Mesothelial cell of epicardium (in vitro differentiated cells): ENCODE results near the gene PDCD1. TPM values are rescaled to one million over a fixed set of nuclear protein-coding genes. Genes with fewer than 3 reads are reported as not detected.

Experiments
- DNase-seq, 2 experiments: peaks; one replicate each; pipeline ENCODE4 v3.0.0; 2021; ENCODE audit warnings: low spot score in 2 of 2; ENCODE audit not compliant: unreplicated experiment in 2 of 2
- H3K27ac Mint-ChIP-seq: 2 replicates; pipeline ENCODE4 v1.8.0; 2021; ENCODE audit warnings: mixed read lengths
- H3K27me3 Mint-ChIP-seq: 2 replicates; pipeline ENCODE4 v1.8.0; 2021; ENCODE audit warnings: low read depth, mixed read lengths
- H3K36me3 Mint-ChIP-seq: 2 replicates; pipeline ENCODE4 v1.8.0; 2021; ENCODE audit warnings: mixed read lengths
- H3K4me1 Mint-ChIP-seq: 2 replicates; pipeline ENCODE4 v1.8.0; 2021; ENCODE audit warnings: mixed read lengths
- H3K4me3 Mint-ChIP-seq: 2 replicates; pipeline ENCODE4 v1.8.0; 2021; ENCODE audit warnings: mild to moderate bottlenecking, moderate library complexity, mixed read lengths
- H3K9me3 Mint-ChIP-seq: 2 replicates; pipeline ENCODE4 v1.8.0; 2021; ENCODE audit warnings: mixed read lengths
- total RNA-seq: library from RNA; stranded (reverse); gene quantifications from 3 replicates; pipeline ENCODE4 v1.2.1, GENCODE V29; 2021
- TF ChIP-seq, protein P1 (sequence below): fragments of 200-600 bp; sonication (generic); IDR thresholded peaks from one replicate; pipeline ENCODE4 v1.5.0; 2021; ENCODE audit warnings: antibody characterized with exemption; ENCODE audit not compliant: unreplicated experiment

PDCD1 gene
- total RNA-seq, 1 donor from 2014 or later = not detected

DNA sequence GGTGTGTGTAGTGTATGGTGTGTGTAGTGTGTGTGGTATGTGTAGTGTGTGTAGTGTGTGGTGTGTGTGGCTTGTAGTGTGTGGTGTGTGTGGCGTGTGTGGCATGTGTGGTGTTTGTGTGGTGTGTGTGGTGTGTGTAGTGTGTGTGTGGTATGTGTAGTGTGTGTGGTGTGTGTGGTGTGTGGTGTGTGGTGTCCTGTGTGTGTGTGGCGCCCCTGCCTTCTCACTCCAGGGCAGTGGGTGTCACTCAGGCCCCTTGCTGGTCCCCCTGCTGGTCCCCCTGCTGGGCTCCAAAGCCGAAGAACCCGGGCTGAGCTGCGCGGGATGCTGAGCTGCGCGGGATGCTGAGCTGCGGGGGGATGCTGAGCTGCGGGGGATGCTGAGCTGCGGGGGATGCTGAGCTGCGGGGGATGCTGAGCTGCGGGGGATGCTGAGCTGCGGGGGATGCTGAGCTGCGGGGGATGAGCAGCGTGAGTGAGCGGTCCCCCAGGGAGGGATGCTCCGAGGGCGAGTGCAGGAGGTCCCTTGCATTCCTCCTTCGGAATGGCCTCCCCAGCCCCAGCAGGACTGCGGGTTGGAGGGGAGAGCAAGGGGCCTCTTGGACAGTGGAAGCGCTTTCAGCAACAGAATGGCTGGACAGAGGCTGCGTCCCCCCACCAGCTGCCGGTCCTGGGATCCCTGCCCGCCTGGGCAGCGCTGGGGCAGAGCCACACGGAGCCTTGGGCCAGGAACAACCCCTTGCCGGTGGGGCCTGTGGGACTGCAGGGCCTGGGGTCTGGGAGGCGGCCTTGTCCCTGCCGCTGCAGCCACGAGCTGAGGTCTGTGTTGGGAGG is 7.5 kb upstream of the PDCD1 start:
- TF ChIP-seq, protein P1, sequence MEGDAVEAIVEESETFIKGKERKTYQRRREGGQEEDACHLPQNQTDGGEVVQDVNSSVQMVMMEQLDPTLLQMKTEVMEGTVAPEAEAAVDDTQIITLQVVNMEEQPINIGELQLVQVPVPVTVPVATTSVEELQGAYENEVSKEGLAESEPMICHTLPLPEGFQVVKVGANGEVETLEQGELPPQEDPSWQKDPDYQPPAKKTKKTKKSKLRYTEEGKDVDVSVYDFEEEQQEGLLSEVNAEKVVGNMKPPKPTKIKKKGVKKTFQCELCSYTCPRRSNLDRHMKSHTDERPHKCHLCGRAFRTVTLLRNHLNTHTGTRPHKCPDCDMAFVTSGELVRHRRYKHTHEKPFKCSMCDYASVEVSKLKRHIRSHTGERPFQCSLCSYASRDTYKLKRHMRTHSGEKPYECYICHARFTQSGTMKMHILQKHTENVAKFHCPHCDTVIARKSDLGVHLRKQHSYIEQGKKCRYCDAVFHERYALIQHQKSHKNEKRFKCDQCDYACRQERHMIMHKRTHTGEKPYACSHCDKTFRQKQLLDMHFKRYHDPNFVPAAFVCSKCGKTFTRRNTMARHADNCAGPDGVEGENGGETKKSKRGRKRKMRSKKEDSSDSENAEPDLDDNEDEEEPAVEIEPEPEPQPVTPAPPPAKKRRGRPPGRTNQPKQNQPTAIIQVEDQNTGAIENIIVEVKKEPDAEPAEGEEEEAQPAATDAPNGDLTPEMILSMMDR = no peak
- no peak for DNase-seq
- no peak overlapping the region for H3K4me3 Mint-ChIP-seq
- H3K27me3 Mint-ChIP-seq = peaks cover 39% of the 10 kb centered on the region
- H3K27ac Mint-ChIP-seq = no peak overlapping the region
- no peaks in the 10 kb centered on the region for H3K36me3 Mint-ChIP-seq
- peaks cover 5% of the 10 kb centered on the region for H3K9me3 Mint-ChIP-seq
- peaks cover 2% of the 10 kb centered on the region for H3K4me1 Mint-ChIP-seq

DNA sequence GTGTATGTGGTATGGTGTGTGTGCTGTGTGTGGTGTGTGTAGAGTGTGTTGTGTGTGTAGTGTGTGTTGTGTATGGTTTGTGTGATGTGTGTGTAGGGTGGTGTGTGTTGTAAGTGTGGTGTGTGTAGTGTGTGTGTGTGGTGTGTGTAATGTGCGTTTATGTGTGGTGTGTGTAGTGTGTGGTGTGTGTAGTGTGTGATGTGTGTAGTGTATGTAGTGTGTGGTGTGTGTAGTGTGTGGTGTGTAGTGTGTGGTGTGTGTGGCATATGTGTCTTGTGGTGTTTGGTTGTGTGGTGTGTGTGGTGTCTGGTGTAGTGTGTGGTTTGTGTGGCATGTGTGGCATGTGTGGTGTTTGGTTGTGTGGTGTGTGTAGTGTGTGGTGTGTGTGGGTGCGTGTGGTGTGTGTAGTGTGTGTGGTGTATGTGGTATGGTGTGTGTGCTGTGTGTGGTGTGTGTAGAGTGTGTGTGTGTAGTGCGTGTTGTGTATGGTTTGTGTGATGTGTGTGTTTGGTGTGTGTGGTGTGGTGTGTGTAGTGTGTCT is 6.8 kb upstream of the PDCD1 start:
- no peak overlapping the region for H3K4me3 Mint-ChIP-seq

DNA sequence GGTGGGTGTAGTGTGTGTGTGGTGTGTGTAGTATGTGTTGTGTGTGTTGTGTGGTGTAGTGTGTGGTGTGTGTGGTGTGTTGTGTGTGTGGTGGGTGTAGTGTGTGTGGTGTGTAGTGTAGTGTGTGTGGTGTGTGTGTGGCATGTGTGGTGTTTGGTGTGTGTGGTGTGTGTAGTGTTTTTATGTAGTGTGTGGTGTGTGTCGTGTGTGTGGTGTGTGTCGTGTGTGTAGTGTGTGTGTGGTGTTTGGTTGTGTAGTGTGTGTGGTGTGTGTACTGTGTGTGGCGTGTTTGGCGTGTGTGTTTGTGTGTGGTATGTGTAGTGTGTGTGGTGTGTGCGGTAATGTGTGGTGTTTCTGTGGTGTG is 6.1 kb upstream of the PDCD1 start:
- Mint-ChIP-seq H3K27me3 (peaks cover 39% of the 10 kb centered on the region), H3K4me1 (peaks cover 2% of the 10 kb centered on the region), H3K36me3 (no peaks in the 10 kb centered on the region), H3K4me3 (no peak overlapping the region), H3K27ac (no peak overlapping the region), H3K9me3 (peaks cover 5% of the 10 kb centered on the region)
- TF ChIP-seq, protein P1 = no peak
- DNase-seq = no peak

More for the DNA sequence above, 6.8 kb upstream of the PDCD1 start:
- no peak for DNase-seq
- TF ChIP-seq, protein P1 = no peak
- peaks cover 39% of the 10 kb centered on the region for H3K27me3 Mint-ChIP-seq
- H3K36me3 Mint-ChIP-seq = no peaks in the 10 kb centered on the region
- H3K4me1 Mint-ChIP-seq = peaks cover 2% of the 10 kb centered on the region
- peaks cover 5% of the 10 kb centered on the region for H3K9me3 Mint-ChIP-seq
- H3K27ac Mint-ChIP-seq = no peak overlapping the region

DNA sequence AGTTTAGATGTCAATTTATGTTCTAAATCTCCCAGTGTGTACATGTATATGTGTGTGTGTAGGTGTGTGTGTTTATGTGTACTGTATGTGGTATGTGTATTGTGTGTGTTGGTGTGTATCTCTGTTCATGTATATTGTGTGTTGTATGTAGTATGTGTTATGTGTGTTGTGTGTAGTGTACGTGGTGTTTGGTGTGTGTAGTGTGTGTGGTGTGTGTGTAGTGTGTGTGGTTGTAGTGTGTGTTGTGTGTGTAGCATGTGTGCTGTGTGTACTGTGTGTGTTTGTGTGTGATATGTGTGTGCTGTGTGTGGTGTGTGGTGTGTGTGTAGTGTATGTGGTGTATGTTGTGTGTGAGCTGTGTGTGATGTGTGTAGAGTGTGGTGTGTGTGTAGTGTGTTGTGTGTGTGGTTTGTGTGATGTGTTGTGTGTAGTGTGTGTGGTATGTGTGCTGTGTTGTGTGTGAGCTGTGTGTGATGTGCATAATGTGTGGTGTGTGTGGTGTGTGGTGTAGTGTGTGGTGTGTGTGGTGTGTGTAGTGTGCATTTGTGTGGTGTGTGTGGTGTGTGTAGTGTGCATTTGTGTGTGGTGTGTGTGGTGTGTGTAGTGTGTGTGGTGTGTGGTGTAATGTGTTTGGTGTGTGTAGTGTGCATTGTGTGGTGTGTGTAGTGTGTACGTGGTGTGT is 5.6 kb upstream of the PDCD1 start:
- Mint-ChIP-seq H3K4me1 (peaks cover 6% of the 10 kb centered on the region), H3K27me3 (peaks cover 38% of the 10 kb centered on the region), H3K36me3 (no peaks in the 10 kb centered on the region), H3K9me3 (peaks cover 5% of the 10 kb centered on the region), H3K4me3 (no peak overlapping the region), H3K27ac (no peak overlapping the region)
- DNase-seq = no peak
- TF ChIP-seq, protein P1 = no peak

DNA sequence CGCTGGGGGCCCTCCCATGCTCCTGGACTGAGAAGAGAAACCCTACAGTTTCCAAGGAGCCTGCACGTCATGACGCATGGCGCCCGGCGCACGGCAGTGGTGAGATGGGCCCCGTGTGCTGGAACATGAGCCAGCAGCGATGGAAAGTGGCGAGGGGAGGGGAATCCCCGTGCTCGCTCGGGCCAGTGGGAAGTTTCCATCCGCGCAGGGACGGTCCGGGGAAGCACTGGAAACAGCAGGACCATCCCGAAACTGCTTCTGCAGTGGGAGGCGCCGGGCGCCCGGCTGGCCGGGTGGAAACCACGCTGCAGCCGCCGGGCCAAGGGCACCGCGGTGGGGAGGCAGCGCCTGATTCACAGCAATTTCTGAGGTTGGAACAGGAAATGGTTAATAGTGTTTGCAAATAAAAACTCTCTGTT is 4.9 kb upstream of the PDCD1 start:
- Mint-ChIP-seq H3K27me3 (peaks cover 35% of the 10 kb centered on the region), H3K4me3 (no peak overlapping the region), H3K9me3 (peaks cover 5% of the 10 kb centered on the region), H3K27ac (no peak overlapping the region), H3K36me3 (no peaks in the 10 kb centered on the region), H3K4me1 (peaks cover 8% of the 10 kb centered on the region)
- TF ChIP-seq, protein P1 = no peak
- DNase-seq = no peak
